ENCODE measurements around the gene PABPC3.

The PABPC3 gene

GRCh38 chr13:25088562-25089221, 7.2 kb upstream of the PABPC3 start:
- Mint-ChIP-seq H3K36me3 (ENCODE audit: low read depth) (no peaks in the 10 kb centered on the region), H3K9me3 (no peaks in the 10 kb centered on the region), H3K27ac (no peak overlapping the region), H3K27me3 (ENCODE audit: low read depth) (peaks cover 20% of the 10 kb centered on the region), H3K4me3 (no peak overlapping the region), H3K4me1 (no peaks in the 10 kb centered on the region)
- TF ChIP-seq, protein P1, sequence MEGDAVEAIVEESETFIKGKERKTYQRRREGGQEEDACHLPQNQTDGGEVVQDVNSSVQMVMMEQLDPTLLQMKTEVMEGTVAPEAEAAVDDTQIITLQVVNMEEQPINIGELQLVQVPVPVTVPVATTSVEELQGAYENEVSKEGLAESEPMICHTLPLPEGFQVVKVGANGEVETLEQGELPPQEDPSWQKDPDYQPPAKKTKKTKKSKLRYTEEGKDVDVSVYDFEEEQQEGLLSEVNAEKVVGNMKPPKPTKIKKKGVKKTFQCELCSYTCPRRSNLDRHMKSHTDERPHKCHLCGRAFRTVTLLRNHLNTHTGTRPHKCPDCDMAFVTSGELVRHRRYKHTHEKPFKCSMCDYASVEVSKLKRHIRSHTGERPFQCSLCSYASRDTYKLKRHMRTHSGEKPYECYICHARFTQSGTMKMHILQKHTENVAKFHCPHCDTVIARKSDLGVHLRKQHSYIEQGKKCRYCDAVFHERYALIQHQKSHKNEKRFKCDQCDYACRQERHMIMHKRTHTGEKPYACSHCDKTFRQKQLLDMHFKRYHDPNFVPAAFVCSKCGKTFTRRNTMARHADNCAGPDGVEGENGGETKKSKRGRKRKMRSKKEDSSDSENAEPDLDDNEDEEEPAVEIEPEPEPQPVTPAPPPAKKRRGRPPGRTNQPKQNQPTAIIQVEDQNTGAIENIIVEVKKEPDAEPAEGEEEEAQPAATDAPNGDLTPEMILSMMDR (IDR thresholded peaks at IDR 0.05; ENCODE audit: unreplicated experiment in 3 of 3): no peak

DNA sequence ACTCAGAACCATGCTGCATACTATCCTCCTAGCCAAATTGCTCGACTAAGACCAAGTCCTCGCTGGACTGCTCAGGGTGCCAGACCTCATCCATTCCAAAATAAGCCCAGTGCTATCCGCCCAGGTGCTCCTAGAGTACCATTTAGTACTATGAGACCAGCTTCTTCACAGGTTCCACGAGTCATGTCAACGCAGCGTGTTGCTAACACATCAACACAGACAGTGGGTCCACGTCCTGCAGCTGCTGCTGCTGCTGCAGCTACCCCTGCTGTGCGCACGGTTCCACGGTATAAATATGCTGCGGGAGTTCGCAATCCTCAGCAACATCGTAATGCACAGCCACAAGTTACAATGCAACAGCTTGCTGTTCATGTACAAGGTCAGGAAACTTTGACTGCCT, 1.5 kb downstream of the PABPC3 start:
- Mint-ChIP-seq H3K4me1 (no peaks in the 10 kb centered on the region), H3K27me3 (ENCODE audit: low read depth) (peaks cover 9% of the 10 kb centered on the region), H3K4me3 (no peak overlapping the region), H3K36me3 (ENCODE audit: low read depth) (no peaks in the 10 kb centered on the region), H3K27ac (no peak overlapping the region), H3K9me3 (no peaks in the 10 kb centered on the region)
- TF ChIP-seq, protein P1 (IDR thresholded peaks at IDR 0.05; ENCODE audit: unreplicated experiment in 3 of 3): no peak

DNA sequence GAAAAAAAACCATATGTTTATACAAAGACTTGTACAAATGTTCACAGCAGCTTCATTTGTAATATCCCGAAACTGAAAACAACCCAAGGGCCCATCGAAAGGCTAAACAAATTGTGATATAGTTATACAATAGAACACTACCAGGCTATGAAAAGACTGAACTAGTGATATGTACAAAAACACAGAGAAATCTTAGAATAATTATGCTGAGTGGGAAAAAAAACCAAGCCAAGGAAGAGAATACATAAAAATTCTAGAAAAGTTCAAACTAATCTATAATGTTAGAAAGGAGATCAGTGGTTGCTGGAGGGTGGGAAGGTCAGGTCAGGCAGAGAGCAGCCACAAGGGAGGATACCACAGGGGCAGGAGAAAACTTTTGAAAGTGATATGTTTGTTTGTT, 7.8 kb downstream of the PABPC3 start:
- Mint-ChIP-seq H3K27ac (no peak overlapping the region), H3K27me3 (ENCODE audit: low read depth) (peaks cover 2% of the 10 kb centered on the region), H3K4me1 (no peaks in the 10 kb centered on the region), H3K9me3 (peaks cover 2% of the 10 kb centered on the region), H3K4me3 (no peak overlapping the region), H3K36me3 (ENCODE audit: low read depth) (no peaks in the 10 kb centered on the region)
- TF ChIP-seq, protein P1 (IDR thresholded peaks at IDR 0.05; ENCODE audit: unreplicated experiment in 3 of 3): no peak

GRCh38 chr13:25109341-25109740, 13.4 kb downstream of the PABPC3 start:
- Mint-ChIP-seq H3K27ac (no peak overlapping the region), H3K27me3 (ENCODE audit: low read depth) (peaks cover 8% of the 10 kb centered on the region), H3K9me3 (no peaks in the 10 kb centered on the region)

GRCh38 chr13:25110956-25111584, 15.1 kb downstream of the PABPC3 start:
- TF ChIP-seq, protein P1 (IDR thresholded peaks at IDR 0.05; ENCODE audit: unreplicated experiment in 3 of 3): no peak
- Mint-ChIP-seq H3K27ac (no peak overlapping the region), H3K4me1 (peaks cover 6% of the 10 kb centered on the region), H3K36me3 (ENCODE audit: low read depth) (no peaks in the 10 kb centered on the region), H3K4me3 (no peak overlapping the region), H3K9me3 (no peaks in the 10 kb centered on the region), H3K27me3 (ENCODE audit: low read depth) (peaks cover 10% of the 10 kb centered on the region)

More at GRCh38 chr13:25109341-25109740, 13.4 kb downstream of the PABPC3 start:
- H3K4me3 Mint-ChIP-seq: no peak overlapping the region
- H3K4me1 Mint-ChIP-seq: peaks cover 6% of the 10 kb centered on the region
- TF ChIP-seq, protein P1 (IDR thresholded peaks at IDR 0.05; ENCODE audit: unreplicated experiment in 3 of 3): no peak
- H3K36me3 Mint-ChIP-seq (ENCODE audit: low read depth): no peaks in the 10 kb centered on the region

- Mint-ChIP-seq H3K4me3 (no peak overlapping the region), H3K9me3 (no peaks in the 10 kb centered on the region), H3K4me1 (peaks cover 6% of the 10 kb centered on the region), H3K36me3 (ENCODE audit: low read depth) (no peaks in the 10 kb centered on the region), H3K27ac (no peak overlapping the region), H3K27me3 (ENCODE audit: low read depth) (peaks cover 10% of the 10 kb centered on the region)
- TF ChIP-seq, protein P1 (IDR thresholded peaks at IDR 0.05; ENCODE audit: unreplicated experiment in 3 of 3): no peak
Observed at GRCh38 chr13:25111585-25111956, 15.6 kb downstream of the PABPC3 start.
